Measurements from ENCODE around the gene DOLPP1. TPM values are rescaled to one million over a fixed set of nuclear protein-coding genes. Genes with fewer than 3 reads are reported as not detected.
"Not testable (repeated sequence)": the region's sequence is repeated elsewhere in the genome, so short reads cannot be mapped to it uniquely, and the experiment has no call there.

Gene DOLPP1
- total RNA-seq, 1 donor from 2014 or later = 23.6 TPM

DNA sequence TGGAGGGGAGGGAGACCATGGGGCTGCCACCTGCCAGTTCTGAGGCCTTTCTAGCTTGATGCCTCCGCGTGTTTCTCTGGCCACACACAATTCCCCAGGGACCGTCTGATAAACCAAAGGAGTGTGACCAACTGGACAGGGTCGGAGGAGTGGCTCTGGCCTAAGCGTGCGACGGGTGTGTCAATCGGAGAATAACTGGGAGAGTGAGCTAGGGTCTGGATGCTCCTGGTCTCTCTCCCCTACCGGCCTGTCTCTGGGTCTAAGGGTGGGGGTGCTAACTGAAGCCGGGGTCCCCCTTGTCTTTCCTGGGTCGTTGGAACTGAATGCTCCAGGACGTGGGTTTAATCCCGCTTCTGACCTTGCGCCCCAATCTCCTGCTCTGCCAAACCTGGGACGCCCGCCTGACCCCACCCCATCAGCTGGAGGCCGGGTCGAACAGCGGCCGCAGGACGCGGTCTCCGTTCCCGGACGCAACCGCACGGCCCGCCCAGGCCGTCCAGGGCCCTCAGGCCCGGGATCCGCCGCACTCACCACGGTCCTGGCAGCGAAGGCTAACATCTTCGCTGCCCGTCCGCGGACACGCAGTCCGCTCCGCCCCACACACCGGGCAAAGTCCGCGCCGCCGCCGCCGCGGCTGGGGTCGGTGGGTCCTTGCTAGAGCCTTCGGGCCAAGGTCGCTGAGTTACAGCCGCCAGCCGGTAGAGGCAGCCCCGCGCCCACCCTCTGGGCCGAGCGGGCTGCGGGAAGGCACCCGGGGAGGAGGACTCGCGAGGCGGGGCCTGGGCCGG is 29.2 kb downstream of the DOLPP1 start:
- intact Hi-C loops (cut with micrococcal nuclease) = loop anchor here (1.0 to 10.0 kb wide), 7 partner anchors 29 to 1715 kb away; partner anchors contain the start of genes COQ4, DOLK, DOLPP1 and KYAT1

DNA sequence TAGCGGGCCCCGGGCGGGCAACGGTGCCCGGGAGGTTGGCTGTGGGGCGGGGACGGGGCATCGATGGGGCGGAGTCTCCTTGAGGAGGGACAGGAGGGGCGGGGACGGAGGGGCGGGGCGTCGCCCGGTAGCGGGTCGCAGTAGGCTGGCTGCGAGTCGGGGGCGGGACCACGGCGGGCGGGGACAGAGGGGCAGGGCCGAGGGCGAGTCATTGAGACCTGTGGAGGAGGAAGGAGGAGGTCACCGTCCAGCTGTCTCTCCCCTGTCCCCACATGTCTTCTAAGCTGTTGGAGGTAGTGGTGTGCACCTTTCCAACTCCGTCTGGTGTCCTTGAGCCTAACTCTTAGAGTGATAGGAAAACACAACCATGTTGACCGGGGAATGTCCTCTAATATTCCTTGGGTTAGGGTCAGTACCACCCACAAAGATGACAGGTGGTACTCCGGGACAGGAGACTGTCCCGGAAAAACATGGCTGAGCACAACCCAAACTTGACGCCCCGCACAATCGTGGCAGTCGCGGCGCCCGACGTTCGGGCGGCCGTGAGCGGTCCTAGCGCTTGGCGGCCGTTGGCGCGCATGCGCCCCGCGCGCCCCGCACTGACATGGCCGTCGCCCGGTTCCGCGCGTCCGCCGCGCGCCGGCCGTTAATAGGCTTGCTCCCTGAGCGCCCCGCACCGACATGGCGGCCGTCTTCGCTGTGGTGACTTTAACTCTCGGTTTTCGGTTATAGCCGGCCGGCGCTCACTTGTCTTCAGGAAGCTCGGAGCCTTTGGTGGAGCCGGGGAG is 30.0 kb downstream of the DOLPP1 start, which contains the start of the genes CRAT and PTPA:
Gene CRAT, minus strand, starts transcription at position 54 of the 788 bp plus-strand sequence. CDS start 284 bp downstream, outside the sequence.
Gene PTPA, plus strand, starts transcription at position 676 of the 788 bp plus-strand sequence. CDS start 186 bp downstream, outside the sequence.
- intact Hi-C loops (cut with micrococcal nuclease) = loop anchor here (1.0 to 10.0 kb wide), 7 partner anchors 30 to 1716 kb away; partner anchors contain the start of genes COQ4, DOLK, DOLPP1 and KYAT1

DNA sequence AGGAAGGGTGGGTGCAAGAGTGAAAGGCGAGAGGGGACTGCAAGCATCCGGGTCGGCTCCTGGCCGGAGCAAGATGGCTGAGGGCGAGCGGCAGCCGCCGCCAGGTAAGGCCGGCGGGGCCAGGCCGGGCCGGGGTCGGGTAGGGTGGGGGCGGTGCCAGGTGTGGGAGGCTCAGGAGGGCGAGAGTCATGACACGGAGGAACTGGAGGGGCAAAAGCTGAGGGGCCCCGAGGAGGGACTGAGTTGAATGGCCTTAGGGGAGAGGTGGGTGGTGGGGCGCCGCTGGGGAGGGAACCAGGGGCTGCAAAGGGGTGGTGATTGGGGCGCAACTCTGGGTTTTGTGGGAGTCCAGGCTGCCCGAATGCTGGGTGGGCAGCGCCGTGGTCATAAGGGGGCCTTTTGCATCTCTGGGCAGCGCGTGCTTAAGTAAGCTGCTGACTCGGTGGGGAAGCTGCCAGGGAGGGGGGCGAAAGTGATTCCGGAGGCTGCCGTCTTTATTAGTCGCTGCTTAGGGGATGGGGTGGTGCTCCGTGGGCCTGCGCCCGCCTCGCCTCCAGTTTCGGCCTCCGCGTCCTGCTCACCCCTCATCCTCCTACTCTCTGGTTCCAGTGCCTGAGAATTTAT is 30.7 kb downstream of the DOLPP1 start:
- intact Hi-C loops (cut with micrococcal nuclease) = loop anchor here (2.0 to 10.0 kb wide), 6 partner anchors 75 to 1717 kb away; partner anchors contain the start of genes COQ4, DOLK, KYAT1 and LRRC8A

DNA sequence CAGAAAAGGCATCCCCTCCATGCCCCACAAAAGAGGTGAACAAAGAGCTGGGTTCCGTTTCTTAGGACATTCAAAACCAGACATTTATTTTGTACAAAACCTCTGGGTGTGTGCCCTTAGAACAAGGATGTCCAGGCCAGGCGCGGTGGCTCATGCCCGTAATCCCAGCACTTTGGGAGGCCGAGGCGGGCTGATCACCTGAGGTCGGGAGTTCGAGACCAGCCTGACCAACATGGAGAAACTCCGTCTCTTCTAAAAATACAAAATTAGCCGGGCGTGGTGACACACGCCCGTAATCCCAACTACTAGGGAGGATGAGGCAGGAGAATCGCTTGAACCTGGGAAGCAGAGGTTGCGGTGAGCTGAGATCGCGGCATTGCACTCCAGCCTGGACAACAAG is 31.6 kb downstream of the DOLPP1 start:
- intact Hi-C loops (cut with micrococcal nuclease) = loop anchor here (5.0 to 10.0 kb wide), 2 partner anchors 230 to 1718 kb away; partner anchors contain the start of genes KYAT1, LRRC8A and SLC2A8

DNA sequence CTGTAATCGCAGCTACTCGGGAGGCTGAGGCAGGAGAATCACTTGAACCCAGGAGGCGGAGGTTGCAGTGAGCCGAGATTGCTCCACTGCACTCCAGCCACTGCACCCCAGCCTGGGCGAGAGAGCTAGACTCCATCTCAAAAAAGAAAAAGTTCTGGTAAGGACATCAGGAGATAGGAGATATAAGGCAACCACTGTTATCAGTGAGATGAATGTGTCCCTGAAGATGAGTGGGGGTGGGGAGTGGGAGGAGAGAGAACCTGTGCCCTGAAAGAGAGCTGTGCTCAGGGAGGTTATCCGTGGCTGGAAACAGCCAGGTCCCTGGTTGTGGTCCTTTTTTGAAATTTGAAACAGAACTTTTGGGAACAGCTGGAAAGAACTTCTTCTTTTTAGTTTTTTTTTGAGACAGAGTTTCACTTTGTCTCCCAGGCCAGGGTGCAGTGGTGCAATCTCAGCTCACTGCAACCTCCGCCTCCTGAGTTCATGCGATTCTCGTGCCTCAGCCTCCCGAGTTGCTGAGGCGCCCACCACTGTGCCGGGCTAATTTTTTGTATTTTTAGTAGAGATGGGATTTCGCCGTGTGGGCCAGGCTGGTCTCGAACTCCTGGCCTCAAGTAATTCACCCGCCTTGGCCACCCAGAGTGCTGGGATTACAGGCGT is 32.9 kb downstream of the DOLPP1 start:
- intact Hi-C loops (cut with micrococcal nuclease) = loop anchor here (5.0 to 10.0 kb wide), 2 partner anchors 231 to 1719 kb away; partner anchors contain the start of genes KYAT1, LRRC8A and SLC2A8

DNA sequence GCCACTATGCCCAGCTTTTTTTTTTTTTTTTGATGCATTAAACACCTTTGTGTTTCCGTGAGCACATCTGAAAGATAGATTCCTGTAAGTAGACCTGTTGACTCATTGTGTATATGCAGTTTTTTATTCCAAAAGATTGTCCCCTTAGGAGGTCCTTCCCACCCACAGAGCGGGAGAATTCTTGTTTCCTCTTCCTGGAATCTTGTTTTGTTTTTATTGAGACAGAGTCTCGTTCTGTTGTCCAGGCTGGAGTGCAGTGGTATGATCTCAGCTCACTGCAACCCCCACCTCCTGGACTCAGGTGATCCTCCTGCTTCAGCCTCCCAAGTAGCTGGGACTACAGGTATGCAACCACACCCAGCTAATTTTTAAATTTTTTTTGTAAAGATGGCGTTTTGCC is 37.9 kb downstream of the DOLPP1 start:
- intact Hi-C loops (cut with micrococcal nuclease) = loop anchor here (10.0 kb wide), 1 partner anchor 1724 kb away; the partner anchor contains the start of gene SLC2A8

DNA sequence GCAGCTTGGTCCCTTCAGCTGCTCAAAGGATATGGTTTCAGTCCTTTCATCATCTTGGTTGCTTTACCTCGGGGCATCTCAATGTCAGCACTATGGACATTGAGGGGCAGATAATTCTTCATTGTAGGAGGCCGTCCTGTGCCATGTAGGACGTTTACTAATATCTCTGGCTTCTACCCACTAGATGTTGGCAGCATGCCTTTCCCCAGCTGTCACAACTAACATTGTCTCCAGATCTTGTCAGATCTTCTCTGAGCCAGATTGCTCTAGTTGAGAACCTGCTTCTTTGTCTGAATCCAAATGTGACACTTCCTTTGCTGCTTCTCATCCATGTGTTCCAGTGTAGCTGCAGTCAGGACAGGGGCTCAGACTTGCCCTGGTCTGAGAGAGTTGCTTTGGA is 40.6 kb downstream of the DOLPP1 start:
- intact Hi-C loops (cut with micrococcal nuclease) = no loop called here

DNA sequence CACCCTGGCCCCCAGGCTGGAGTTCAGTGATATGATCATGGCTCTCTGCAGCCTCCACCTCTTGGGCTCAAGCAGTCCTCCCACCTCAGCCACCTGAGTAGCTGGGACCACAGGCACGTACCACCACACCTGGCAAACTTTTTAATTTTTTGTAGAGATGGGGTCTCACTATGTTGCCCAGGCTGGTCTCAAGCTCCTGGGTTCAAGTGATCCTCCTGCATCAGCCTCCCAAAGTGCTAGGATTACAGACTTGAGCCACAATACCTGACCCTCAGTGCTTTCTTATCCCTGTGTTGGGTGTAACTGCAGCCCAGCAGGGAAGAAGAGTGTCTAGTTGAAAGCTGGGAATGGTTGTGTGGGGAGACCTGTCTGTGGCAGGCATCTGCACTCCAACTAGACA is 41.2 kb downstream of the DOLPP1 start:
- intact Hi-C loops (cut with micrococcal nuclease) = no loop called here

DNA sequence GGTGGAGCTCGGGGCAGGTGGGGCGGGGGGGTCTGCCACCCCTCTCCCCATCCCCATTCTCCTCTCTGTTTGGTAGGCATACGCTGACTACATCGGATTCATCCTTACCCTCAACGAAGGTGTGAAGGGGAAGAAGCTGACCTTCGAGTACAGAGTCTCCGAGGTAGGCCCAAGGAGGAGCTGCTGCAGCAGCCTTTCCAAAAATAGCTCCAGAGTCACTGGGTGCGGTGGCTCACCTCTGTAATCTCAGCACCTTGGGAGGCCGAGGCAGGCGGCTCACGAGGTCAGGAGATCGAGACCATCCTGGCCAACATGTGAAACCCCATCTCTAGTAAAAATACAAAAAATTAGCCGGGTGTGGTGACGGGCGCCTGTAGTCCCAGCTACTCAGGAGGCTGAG is 42.1 kb downstream of the DOLPP1 start:
- intact Hi-C loops (cut with micrococcal nuclease) = not testable (repeated sequence)

DNA sequence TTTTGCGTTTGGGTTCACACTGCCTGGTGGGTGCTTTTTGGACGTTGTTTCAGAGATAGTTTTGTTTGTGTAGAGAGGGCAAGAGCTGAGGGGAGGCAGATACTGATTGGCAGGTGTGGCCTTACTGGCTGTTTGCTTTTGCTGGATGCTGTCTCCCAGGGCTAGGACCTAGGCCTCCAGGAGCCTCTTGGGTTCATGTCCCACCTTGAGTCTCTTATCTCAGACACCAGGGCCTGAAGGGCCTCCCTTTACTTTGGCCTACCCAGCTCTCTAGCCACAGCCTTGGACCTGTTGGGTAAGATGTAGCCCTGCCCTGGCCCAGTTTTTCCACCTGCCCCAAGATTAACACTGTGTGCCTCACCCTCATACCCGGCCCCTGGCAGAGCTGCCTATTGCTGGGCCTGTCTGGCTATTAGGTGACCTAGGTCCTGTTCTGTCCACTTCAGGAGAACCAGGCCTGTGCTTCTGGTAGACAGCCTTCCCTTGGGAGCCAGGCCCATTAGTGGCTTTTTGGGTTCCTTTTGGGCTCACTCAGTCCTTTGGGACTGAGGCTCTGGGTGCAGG is 43.7 kb downstream of the DOLPP1 start:
- intact Hi-C loops (cut with micrococcal nuclease) = no loop called here

DNA sequence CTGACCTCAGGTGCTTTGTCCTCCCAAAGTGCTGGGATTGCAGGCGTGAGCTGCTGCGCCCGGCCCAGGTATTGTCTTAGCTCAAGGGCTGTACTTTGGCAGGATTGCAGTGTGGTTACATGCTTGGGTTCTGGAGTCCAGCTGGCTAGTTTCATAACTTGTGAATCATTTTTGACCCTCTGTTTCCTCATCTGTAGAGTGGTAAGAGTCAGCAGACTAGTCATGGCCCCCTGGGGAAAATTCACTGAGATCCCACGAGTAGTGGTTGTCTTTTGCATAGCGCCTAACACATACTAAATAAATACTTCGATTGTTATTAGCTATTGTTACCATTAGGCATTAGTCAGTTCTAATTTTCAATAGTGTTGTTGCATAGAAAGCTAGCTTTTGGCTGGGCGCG is 44.6 kb downstream of the DOLPP1 start:
- intact Hi-C loops (cut with micrococcal nuclease) = no loop called here

DNA sequence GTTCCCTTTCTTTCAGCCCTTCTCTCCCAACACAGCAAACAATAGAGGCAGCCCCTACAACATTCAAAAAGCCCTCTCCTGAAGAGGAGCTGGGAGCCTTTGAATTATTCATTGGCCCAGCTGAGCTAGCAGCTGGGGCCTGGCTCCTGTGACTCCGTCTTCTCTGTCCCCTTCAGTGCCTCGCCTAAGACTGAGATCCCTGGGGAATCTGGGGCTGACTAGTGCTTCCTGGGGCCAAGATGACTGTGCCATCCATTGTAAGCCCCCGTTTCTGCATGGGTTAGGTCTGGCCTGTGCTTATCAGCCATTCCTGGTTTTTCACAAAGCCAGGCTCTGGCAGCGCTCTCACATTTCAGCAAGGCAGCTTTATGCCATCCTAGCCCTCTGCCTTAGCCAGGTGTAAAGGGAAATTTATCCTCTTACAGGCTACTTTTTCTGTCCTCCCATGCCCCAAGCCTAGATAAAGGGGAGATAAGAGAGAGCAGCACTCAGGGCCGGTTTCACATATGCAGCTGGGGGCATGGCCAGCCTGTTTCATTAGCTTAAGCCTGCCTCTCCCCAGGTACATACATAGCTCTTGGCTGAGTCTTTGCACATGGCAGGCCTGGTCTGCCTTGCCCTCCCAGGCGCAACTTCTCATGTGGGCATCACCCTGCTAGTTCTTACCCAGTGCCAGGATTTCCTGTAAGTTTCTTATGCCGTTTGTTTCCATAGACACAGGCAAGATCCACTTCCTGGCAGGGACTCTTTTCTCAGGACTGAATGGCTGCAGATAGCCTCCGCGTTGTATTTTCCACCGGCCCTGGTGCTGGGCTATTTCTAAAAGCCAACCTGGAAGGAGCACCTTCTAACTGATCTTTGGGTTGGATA is 46.1 kb downstream of the DOLPP1 start:
- intact Hi-C loops (cut with micrococcal nuclease) = no loop called here

DNA sequence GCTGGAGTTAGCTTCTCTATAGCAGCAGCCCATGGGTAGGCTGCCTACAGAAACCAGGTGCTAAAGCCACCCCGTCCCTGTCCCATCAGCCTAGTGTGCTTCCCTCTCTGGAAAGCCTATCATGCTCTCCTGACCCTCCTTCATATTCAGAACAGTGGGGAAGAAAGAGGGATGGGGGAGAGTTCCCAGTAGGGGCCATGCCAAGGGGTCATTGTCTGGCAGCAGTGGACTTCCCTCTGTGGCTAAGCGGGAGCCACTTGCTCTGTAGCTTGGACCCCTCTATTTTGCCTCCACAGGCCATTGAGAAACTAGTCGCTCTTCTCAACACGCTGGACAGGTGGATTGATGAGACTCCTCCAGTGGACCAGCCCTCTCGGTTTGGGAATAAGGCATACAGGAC is 47.8 kb downstream of the DOLPP1 start:
- intact Hi-C loops (cut with micrococcal nuclease) = no loop called here

DNA sequence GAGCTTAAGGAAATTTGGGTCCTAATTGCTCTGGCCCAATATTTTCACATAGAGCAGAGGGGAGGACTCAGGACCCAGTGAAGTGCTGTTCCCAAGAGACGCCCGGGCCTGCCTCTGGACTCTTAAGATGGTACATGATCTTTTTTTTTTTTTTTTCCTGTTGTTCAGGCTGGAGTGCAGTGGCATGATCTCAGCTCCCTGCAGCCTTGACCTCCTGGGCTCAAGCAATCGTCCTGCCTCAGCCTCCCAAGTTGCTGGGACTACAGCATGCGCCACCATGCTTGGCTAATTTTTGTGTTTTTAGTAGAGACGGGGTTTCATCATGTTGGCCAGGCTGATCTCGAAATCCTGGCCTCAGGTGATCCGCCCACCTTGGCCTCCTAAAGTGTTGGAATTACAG is 49.4 kb downstream of the DOLPP1 start:
- intact Hi-C loops (cut with micrococcal nuclease) = loop anchor here (2.0 kb wide), 1 partner anchor 655 kb away; no protein-coding TSS in a partner anchor

DNA sequence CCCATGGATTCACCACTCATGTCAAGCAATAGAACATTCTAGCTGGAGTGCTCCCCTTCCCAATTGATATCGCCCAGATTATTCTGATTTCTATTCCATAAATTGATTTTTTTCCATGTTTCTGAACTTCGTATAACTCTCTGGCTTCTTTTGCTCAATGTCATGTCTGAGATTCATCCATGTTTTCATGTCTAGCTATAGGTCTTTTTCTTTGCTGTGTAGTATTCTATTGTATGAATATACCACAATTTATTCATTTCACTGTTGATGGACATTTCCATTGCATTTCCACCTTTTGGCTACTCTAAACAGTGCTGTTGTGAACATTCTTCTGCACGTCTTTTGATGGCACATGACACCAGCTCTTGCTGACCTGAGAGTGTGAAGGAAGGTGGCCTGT is 49.9 kb downstream of the DOLPP1 start:
- intact Hi-C loops (cut with micrococcal nuclease) = loop anchor here (2.0 kb wide), 1 partner anchor 654 kb away; no protein-coding TSS in a partner anchor

DNA sequence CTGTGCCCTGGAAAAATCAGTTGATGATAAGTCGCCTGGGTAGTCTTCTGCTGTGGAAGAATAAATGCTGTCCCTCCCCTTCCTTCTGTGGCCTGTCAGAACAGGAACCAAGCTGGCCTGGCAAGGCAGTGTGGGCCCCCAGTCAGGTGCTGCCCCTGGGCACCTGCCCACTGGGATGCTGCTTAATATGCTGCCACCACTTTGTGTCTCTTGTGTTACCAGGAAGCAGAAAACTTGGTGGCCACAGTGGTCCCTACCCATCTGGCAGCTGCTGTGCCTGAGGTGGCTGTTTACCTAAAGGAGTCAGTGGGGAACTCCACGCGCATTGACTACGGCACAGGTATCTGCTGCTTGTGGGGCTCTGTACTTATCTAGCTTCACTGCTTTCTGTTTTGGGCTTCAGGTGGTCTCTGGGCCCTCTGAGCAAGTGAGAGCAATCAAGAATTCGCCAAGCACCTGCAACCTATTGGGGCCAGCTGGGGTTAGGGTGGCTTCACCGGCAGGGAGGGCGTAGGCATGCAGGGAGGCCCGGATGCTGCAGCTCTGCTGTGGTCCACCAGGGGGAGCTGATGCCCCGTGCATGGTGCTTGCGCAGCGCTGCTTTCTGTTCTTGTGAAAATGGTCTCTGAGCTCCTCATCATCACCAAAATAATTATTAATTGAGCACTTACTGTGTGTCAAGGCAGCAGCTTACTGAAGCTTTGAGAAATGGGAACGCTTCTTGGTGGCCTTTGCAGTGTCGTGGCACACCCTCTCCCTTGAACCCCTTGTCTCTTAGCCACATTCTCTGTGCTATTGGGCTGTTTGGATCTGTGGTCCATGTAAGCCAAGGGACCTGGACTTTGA is 50.6 kb downstream of the DOLPP1 start:
- intact Hi-C loops (cut with micrococcal nuclease) = loop anchor here (2.0 kb wide), 1 partner anchor 653 kb away; no protein-coding TSS in a partner anchor

DNA sequence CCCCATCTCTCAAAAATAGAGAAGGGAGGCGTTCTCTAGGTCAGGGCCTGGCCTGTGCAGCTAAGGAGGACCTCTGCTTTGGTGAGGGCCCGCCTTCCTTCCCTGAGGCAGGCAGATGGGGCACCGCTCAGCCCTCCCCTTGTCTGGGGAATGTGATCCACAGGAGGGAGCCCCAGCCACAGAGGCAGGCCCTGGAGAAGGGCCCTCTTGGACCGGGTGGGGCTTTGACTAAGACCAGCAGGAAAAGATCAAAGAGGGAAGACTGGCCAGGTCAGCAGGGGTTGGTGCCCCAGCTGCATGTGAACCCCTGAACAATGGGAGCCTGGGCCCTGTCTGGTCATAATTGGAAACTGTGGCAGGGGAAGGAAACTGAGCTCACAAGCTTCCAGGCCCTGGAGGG is 52.2 kb downstream of the DOLPP1 start:
- intact Hi-C loops (cut with micrococcal nuclease) = no loop called here

DNA sequence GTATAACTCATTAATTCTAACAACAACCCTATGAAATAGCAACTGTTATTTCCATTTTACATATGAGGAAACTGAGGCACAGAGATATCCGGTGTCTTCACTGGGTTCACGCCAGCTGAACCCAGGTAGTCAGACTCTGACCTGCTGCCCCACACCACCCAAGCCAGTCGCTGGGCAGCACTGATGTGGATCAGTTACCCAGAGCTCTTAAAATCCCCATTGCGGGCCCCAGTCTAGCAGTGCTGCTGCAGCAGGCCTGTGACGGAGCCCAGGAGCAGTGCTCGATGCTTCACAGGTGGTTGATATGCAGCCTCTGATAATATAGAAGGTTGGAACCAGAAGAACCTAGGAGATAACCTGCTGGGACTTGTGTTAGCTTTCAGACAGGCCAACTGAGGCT is 54.6 kb downstream of the DOLPP1 start:
- intact Hi-C loops (cut with micrococcal nuclease) = no loop called here

Measured in T-helper 2 cell treated with Interferon-gamma antibody and Interleukin-4, amounts not matched to agents 100 ng/mL and 5 ng/mL, for 36 hours (primary cell).